Measurements from ENCODE around the gene NID2. TPM values are rescaled to one million over a fixed set of nuclear protein-coding genes. Genes with fewer than 3 reads are reported as not detected.
A peak's percentile ranks its signal among the peaks of the same experiment; 100 is the strongest.

The NID2 gene
- total RNA-seq, 1 donor = 1.1 TPM

- no peak for DNase-seq (ENCODE audit: low read depth in 2 of 3, low spot score in 2 of 3)
Measured at GRCh38 chr14:52055167-52055566, 13.7 kb downstream of the NID2 start.

DNA sequence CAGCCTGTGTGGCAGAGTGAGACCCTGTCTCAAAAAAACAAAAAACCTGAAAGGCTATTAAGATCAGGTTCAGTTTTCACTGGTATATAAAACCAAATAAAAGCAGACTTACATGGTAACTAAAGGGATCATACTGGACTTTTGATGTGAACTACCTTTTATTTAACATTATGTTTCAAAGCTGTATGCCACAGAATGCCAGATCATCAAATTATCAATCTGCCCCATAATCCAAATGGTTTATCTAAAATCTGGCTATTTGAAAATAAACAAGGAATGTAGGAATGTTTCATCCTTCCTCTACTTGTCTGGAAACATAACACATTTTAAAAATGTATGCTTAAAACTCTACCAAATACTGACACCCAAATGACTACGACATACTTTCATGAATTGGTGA, 14.2 kb downstream of the NID2 start:
- no peak for DNase-seq (ENCODE audit: low read depth in 2 of 3, low spot score in 2 of 3)

GRCh38 chr14:52053044-52053443, 15.8 kb downstream of the NID2 start:
- DNase-seq (ENCODE audit: low read depth in 2 of 3, low spot score in 2 of 3) = no peak

- no peak for DNase-seq (ENCODE audit: low read depth in 2 of 3, low spot score in 2 of 3)
Measured at GRCh38 chr14:52052288-52052943, 16.4 kb downstream of the NID2 start.

- DNase-seq (ENCODE audit: low read depth in 2 of 3, low spot score in 2 of 3) = no peak
Measured at GRCh38 chr14:52051871-52052270, 17.0 kb downstream of the NID2 start.

- DNase-seq (ENCODE audit: low read depth in 2 of 3, low spot score in 2 of 3) = no peak
Measured at GRCh38 chr14:52051251-52051650, 17.6 kb downstream of the NID2 start.

- no peak for DNase-seq (ENCODE audit: low read depth in 2 of 3, low spot score in 2 of 3)
Measured at GRCh38 chr14:52049721-52050588, 18.9 kb downstream of the NID2 start.

DNA sequence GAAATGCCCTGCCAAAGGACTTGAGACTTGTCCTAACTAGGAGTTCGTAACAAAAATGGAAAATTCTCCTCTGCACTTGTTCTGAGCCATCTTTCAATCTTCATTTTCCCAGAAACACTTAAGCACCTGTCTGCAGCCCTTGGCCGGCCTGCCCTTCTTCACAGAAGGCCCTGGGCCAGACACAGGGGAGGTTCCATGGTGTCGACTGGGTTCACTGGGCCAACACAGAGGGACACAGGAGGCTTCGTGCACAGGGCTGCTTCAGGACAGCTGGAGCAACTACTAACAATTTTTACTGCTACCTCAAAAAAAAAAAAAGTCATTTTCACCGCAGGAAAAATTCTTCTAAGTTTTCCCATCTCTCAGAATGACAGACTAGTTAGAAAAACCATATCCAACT, 19.6 kb downstream of the NID2 start:
- DNase-seq (ENCODE audit: low read depth in 2 of 3, low spot score in 2 of 3) = no peak

DNA sequence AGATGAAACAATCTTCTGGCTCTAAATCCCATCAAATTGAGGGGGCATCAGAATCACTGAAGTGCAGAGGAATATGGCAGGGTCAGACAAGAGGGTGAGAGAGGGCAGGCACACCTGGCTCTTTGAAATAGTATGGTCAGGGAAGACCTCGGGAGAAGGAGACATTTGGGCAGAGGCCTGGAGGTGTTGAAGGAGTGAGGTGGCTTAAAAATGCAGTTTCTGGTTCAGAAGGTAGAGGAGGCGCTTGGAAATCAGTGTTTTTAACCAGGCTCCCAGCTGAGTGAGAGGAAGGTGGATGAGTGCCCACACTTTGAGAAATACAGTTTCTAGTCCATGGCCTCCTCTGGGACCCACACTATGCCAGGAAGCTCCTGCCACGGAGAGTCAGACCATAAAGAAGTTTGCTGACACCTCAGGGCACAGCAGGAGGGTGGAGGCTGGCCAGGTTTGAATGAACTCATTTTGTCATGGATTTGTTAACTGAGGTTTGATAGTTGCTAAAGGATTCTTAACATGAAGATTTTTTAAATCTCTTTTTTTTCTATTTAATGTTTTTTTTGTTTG, 20.1 kb downstream of the NID2 start:
- no peak for DNase-seq (ENCODE audit: low read depth in 2 of 3, low spot score in 2 of 3)

- no peak for DNase-seq (ENCODE audit: low read depth in 2 of 3, low spot score in 2 of 3)
Measured at GRCh38 chr14:52048116-52048515, 20.7 kb downstream of the NID2 start.

GRCh38 chr14:52046376-52046917, 22.4 kb downstream of the NID2 start:
- no peak for DNase-seq (ENCODE audit: low read depth in 2 of 3, low spot score in 2 of 3)

GRCh38 chr14:52044791-52045522, 23.9 kb downstream of the NID2 start:
- no peak for DNase-seq (ENCODE audit: low read depth in 2 of 3, low spot score in 2 of 3)

DNA sequence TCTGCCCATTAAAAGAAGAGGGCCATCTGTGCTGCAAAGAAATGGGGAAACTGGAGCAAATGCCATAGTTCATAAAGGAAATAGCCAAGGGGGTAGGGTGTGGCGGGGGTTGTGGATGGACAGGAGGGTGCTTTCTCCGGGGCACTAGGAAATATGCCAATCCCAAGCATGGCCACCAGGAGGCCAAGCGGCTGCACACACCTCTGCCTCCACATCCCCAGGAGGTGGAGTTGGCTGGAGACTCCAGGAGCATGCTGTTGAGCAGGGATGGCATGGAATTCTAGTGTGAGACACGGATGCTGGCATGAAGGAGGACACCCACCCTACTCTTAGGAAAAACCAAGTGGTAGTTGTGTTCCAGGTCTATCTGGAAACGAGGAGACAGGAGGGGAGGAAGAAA, 25.2 kb downstream of the NID2 start:
- peak in 2 of 3 donors; percentile 29 to 43 for DNase-seq (ENCODE audit: low read depth in 2 of 3, low spot score in 2 of 3)

DNA sequence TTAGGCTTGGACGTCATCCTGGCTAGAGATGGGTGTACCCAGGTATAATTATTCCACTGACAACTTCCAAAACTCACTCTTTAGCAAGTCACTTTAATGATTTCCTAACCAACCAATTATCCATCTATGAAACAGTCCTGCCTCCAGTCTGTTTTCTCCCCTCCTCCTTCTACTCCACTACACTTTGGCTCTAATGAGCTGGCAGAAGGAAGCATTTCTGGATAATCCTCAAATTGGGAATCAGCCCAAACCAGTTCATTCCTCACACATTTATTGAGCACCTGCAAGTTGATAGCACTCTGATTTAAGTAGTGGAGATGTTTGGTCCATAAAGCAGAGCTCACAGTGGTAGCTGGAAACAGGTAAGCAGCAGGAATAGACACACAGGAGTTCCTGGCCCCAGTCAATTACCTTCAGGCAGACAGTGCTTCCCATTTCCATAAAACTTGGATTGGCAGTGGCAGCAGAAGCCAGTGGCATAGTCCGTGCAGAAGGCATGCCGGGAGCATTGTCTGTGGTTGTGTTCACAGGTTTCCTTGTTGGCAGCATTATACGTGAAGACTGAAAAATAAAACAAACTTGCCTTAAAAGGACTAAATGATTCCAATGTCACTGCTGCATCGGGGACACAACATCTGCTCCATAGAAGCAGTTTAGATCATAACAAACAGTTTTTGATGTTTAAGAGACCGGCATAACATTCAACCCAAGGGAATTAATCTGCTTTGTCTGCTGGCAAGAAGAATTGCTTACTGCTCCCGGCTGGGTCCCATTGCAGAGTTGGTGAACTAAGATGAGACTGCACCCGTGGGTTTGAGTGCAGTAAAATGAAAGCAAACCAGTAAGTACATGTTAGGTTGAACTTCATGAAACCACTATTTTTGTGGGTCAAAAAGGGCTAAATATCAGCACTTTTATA, 26.2 kb downstream of the NID2 start:
- no peak for DNase-seq (ENCODE audit: low read depth in 2 of 3, low spot score in 2 of 3)

DNA sequence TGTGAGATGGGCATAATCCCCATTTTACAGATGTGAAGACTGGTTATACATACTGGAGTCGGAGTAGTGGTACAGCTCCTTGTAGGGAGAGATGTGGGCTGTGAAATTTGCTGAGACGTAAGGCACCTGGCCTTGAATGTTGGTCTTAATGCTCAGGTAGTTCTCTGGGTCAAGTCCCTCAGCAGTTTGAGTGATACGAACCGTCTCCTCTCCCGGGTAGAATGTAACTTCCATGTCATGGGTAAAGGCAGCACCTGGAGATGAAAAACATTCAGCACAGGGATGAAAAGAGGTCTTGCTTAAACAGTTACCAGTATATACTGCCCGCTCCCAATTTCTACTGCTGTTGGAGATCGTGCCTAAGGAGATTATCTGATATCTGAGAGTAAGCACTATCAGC, 28.3 kb downstream of the NID2 start:
- no peak for DNase-seq (ENCODE audit: low read depth in 2 of 3, low spot score in 2 of 3)

DNA sequence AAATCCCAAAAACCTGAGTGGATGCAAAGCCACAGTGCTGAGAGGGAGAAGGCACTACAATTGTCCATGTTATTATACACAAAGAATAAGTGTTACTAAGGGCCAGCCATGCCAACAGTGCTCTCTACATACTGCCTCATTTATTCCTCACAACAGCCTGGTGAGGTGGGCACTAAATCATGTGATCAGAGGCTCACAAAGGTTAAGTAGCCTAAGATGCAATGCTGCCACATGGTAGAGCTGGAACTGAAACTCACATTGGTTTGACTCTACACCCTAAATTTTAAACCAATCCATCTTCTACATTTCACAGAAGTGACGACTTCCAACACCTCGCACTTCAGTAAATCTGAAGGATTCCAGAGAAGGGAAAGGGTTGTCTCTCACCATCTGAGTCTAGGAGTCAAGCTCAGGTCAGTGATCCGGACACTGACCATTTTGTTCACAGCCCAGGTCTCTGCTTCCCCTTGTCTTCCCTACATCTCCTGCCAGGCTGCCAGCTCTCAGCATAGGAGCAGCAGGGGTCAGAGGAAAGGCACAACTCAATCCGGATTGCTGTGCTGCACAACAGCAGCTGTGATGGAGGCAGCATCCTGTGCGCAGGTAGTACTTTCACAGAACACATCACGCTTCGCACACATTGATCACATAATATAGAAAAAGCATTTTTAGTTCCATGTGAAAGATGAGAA, 29.6 kb downstream of the NID2 start:
- no peak for DNase-seq (ENCODE audit: low read depth in 2 of 3, low spot score in 2 of 3)

DNA sequence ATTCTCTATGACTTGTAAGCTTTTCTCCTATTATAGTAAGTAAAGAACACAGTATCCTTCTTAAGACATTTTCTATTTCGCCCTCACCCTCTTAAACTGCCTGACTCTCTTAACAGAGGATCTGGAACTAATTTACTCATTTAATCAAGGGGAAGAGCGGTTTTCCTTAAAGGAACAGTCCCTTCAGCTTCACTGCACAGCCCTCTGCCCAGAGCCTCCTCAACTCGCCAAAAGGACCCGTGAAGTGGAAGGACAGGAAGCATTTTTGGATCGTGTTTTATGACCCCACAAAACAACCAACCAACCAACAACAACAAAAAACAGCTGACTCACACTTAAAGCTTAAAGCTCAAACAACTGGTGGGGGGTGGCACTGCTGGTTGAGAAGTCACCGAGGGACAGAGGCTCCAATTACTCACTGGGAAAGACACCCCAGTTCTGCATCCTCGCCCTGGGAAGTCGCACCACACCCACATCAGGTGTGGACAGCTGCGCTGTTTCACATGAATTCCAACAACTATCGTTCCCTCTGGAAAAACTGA, 35.7 kb downstream of the NID2 start:
- no peak for DNase-seq (ENCODE audit: low read depth in 2 of 3, low spot score in 2 of 3)

- no peak for DNase-seq (ENCODE audit: low read depth in 2 of 3, low spot score in 2 of 3)
Measured at GRCh38 chr14:52032204-52032801, 36.6 kb downstream of the NID2 start.

DNA sequence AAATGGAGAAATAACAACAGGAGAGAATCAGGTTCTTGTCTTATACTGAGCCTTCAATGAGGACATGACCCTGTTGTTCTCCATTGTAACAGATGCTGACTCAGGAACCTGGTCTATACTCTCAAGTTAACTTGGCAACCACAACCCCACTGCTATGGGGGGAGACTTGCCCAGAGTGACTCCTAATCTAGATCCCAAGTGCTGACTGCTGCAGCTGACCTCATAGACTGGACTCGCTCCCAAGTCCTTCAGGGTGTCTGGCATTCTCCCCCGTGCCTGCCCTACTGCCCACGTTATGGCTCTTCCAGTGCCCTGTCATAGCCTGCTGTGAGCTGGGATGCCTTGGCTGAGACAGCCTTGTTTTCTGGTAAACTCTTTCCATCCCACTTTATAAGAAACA, 37.1 kb downstream of the NID2 start:
- DNase-seq (ENCODE audit: low read depth in 2 of 3, low spot score in 2 of 3) = no peak

Data from hematopoietic multipotent progenitor cell (in vitro differentiated cells).